Activated CD8-positive, alpha-beta memory T cell treated with anti-CD3 and anti-CD28 coated beads for 48 hours (primary cell): Measurements from ENCODE around the gene OPRM1.

Experiments used
- DNase-seq, 3 experiments: peaks; one replicate each; pipeline ENCODE4 v3.0.0-alpha.2; 2020; ENCODE audit warnings: low read depth in 2 of 3, low spot score in 2 of 3

The OPRM1 gene

GRCh38 chr6:154202339-154202738 is 163.3 kb downstream of the OPRM1 start:
- no peak for DNase-seq

DNA sequence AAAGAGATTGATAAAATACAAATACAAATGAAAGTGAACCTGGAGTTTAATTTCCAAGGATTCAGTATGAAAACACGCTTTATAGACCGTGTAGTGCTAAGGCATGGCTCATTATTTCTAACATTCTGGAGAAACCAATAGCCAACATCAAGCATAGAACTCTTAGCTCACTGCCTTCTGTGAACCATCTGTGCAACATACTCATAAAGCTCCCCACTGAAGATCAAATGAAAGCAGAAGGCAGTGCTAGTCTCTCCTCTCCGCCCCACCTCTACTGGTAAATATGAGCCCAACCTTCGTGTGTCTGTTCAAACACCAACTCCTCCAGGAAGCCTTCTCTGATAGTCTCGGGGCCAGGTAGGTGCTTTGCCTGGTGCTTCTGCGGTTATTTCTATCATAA is 163.9 kb downstream of the OPRM1 start:
- DNase-seq, result no peak

- no peak for DNase-seq
Measured at GRCh38 chr6:154206141-154206540, 167.1 kb downstream of the OPRM1 start.

DNA sequence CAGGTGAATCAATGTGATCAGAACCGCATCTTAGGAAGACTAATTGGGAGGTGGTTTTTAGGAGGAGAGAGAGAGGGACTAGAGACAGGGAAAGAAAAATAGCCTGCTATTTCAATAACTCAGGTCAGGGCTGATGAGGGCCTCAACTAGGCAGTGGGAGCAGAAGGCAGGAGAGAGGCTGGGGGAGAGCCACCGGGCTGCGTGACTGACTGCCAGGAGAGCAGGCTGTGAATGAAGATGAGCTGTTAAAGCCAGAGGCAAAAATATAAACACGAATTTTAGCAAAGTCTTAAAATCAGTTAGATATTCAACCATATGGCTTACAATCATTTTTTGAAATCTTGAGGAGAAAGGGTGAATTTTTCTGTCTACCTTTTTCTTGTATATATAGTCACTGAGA is 168.0 kb downstream of the OPRM1 start:
- no peak for DNase-seq

- DNase-seq, result no peak
Measured at GRCh38 chr6:154209555-154209954, 170.5 kb downstream of the OPRM1 start.

DNA sequence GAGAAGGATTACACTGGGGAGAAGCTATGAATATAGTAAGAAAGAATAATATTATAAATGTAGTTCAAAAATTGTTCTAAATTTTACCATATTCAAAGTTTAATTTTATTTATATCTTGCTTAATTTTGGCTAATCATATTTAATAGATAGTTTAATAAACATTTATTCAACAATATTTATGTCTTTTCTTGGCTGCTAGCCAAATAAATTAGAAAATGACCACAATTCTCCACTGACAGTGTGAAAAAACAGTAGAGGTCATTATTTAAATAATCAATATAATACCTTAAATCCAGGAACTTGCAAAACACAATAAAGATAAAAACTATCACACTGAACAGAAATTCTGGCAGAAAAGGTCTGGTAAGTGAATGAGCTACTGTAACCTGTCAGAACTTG is 171.6 kb downstream of the OPRM1 start:
- DNase-seq, result no peak

DNA sequence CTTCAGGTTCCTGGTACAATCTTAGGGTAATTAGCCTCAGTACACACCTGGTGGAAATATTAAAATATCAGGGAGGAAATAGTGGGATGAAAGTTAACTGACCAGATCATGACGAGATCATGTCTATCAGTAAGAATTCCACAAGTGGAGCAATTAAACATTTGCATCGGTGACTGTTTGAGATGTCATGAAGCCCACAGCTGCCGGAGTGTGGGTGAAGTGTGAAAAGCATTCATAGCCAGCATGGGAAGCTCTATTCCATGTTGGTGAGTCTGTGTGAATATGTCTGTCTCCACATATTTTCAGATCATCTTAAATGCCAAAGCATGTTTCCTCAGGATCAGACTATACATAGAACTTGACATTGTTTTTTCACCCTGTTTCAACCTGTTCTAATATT is 174.7 kb downstream of the OPRM1 start:
- no peak for DNase-seq

- no peak for DNase-seq
Measured at GRCh38 chr6:154218301-154218700, 179.3 kb downstream of the OPRM1 start.

GRCh38 chr6:154218787-154219186 is 179.7 kb downstream of the OPRM1 start:
- DNase-seq, result no peak

DNA sequence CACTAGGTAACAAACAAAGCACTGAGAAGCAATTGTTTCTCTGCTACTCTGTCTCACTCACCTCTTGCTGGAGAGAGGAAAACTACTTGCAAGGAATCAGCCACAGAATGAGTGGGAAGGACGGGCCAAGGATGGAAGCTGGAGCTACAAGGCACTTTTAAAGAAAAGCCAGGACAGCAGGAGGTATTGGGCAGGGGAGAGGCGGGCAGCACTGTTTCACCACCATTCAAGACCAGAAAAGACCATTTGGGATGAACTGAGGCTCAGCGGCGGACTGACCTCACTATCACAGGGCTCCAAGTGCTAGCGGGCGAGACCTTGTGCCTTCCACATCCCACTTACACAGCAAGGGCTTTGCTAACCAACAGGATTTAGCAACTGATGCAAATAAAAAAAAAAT is 180.2 kb downstream of the OPRM1 start:
- DNase-seq, result no peak

DNA sequence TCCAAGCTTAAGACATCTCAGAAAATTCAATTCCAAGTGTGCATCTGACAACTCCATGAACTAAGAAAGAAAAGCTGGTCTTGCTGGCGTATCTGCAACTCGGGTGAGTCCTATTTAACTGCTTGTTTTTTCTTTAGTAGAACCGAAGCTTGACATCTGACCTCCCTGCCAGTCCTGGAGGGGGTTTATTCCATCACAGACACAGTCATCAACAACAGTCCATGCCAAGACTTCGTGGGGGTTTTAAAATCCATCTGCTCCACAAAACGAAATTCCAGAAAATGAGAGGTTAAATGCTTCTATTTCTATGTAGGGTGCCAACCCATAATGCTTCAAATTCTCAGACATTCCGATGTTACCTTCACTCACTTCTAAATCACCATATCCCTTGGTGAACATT is 183.7 kb downstream of the OPRM1 start:
- DNase-seq, result no peak

DNA sequence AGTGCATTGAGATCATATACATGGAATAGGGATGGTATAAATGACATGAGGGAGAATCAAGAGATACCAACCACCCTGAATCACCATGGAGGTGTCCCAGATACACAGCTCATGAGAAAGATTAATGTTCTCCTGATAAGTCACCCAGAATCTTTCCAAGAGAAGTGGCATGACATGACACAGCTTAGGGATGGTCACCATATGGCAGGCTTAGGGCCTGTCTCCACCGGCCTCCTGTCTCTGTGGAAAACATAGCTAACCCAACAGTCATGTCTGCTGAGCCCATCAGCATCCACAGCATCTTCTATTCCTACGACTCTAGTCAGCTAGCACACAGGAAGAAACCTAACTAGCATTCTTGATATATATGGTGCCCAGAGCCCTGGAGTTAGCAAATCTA is 184.3 kb downstream of the OPRM1 start:
- DNase-seq, result no peak

- no peak for DNase-seq
Measured at GRCh38 chr6:154226461-154226860, 187.4 kb downstream of the OPRM1 start.

DNA sequence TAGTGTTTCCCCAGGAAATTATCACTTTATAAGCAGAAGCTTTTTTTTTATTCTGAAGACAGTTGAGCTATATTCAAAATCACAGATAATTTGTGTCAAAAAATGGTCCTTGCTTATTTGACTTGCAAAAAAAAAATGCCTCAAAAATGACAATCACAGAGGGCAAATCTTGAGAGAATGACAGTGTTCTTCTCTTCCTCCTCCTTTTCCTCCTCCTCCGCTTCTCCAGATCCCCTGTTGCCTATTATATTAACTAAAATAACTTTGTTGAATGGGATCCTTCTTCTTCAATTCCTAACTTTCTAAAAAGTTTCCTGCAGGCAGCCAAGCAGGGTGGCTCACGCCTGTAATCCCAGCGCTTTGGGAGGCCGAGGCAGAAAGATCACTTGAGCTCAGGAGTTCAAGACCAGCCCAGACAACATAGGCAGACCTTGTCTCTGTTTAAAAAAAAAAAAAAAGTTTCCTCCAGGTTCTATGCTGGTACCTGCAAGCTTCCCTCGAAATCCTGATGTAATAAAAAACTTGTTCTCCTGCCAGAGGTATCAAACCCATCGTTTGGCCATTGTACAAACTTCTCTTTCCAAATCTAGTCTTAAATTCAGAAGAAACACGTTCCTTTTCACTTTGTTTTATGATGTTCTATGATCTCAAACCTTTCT is 189.0 kb downstream of the OPRM1 start:
- DNase-seq, result no peak

DNA sequence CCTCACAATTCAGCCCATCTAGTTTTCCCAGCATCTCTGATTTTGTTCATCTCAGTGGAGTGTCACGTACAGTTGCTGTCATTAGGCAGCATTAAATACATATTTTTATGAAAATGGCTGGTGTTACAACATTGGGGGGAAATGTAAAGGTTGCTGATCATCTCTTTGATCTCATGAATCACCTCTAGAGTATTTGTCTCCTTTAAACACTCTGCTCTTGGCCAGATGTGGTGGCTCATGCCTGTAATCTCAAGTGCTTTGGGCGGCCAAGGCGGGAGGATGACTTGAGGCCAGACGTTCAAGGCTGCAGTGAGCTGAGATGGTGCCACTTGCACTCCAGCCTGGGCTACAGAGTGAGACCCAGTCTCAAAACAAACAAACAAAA is 189.5 kb downstream of the OPRM1 start:
- DNase-seq, result no peak

GRCh38 chr6:154229786-154230185 is 190.7 kb downstream of the OPRM1 start:
- peak in 1 of 3 experiments; percentile 20 for DNase-seq

GRCh38 chr6:154230393-154230792 is 191.4 kb downstream of the OPRM1 start:
- no peak for DNase-seq

GRCh38 chr6:154230910-154231595 is 192.0 kb downstream of the OPRM1 start:
- DNase-seq, result no peak

DNA sequence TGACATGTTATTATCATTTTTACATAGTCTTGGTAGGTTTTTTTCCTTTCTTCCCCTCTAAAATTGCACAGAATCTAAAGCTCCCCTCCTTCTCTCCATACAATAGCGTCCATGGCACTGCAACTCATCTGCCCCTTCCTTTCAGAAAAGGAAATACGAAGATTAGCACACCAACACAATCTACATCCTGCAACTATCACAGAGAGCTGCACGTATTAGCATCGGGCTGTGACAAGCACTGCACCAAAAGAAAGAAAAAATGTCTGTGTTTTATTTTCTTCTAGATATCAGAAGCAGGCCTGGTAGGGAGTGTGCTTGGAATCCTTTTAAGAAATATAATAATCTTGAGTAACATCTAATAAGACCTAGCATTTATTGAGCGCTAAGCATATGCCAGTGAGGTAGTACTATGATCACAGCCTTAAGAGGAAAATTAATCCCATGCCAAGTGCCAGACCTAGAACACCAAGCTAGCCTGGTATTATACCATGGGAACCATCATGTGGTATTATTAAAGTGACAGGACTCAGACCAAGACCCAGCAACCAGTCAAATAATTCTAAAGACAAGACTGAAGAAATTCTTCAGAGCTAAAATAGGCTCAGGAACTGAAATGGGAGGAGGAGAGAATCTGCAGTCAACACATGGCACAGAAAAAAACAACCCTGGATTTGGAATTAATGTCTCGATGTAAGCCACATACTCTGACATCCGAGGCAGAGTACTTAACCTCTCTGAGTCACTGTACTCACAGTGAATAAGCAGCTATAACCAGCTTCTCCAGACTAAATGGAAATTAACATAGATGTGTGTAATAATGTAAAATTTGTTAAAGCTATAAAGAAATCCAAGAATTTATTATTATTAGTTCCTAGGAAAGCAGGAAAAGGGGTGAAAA is 193.2 kb downstream of the OPRM1 start:
- no peak for DNase-seq

GRCh38 chr6:154233383-154233782 is 194.3 kb downstream of the OPRM1 start:
- no peak for DNase-seq

DNA sequence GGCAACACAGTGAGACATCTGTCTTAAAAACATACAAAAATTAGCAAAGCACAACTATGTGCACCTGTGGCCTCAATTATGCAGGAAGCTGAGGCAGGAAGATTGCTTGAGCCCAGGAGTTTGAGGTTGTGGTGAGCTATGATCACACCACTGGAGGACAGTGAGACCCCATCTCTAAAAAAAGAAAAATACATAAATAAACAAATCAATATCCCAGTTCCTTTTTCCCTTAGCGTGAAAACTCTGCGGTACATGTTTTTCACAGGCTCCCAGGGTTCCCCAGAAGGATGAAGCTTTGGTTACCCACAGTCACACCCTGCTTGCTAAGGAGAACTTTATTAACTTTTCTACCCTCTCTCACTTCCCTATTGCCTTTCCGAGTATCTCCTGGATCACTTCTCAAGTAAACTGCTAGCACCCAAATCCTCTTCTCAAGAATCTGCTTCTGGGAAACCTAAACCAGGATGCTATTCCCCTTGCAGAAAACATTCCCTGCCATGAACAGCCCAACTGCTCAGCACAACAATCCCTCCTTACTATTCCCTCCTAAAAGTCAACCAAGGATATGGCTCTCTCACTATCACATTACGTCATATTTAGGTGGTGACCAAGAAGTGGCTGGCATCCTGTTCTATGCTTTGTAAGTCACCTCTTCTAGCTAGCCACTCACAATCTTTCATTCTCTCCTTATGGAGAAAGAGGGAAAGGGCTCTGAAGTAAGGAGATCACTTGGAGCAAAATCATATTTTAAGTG is 195.2 kb downstream of the OPRM1 start:
- DNase-seq, result no peak
